ENCODE data around the gene IGSF22. TPM values are rescaled to one million over a fixed set of nuclear protein-coding genes. Genes with fewer than 3 reads are reported as not detected.
A peak's percentile ranks its signal among the peaks of the same experiment; 100 is the strongest.

IGSF22 gene
- total and polyA plus RNA-seq, 2 experiments from 2014 or later: 0.03 to 0.82 TPM

- no peaks in the 10 kb centered on the region for H3K4me1 ChIP-seq (ENCODE audit: low read depth)
- no peaks in the 10 kb centered on the region for H3K27me3 ChIP-seq
- no peak for TF ChIP-seq CTCF (IDR thresholded peaks at IDR 0.05; ENCODE audit: low read depth, low read length)
- H3K27ac ChIP-seq: no peak overlapping the region
- DNase-seq (ENCODE audit: low read depth in 1 of 2, low spot score in 1 of 2): no peak
- no peak overlapping the region for H3K4me3 ChIP-seq
- no peaks in the 10 kb centered on the region for H3K36me3 ChIP-seq
- H3K9me3 ChIP-seq (ENCODE audit: low read depth): no peaks in the 10 kb centered on the region
These were observed 40.0 kb upstream of the IGSF22 start for GRCh38 chr11:18766015-18766414.

- Histone ChIP-seq H3K36me3 (no peaks in the 10 kb centered on the region), H3K9me3 (ENCODE audit: low read depth) (no peaks in the 10 kb centered on the region), H3K27me3 (no peaks in the 10 kb centered on the region), H3K27ac (no peak overlapping the region), H3K4me1 (ENCODE audit: low read depth) (no peaks in the 10 kb centered on the region), H3K4me3 (no peak overlapping the region)
- DNase-seq (ENCODE audit: low read depth in 1 of 2, low spot score in 1 of 2): peak in 1 of 2 donors; percentile 25
- no peak for TF ChIP-seq CTCF (IDR thresholded peaks at IDR 0.05; ENCODE audit: low read depth, low read length)
These were observed 39.6 kb upstream of the IGSF22 start for GRCh38 chr11:18765554-18765953.

- no peak overlapping the region for H3K4me3 ChIP-seq
- no peaks in the 10 kb centered on the region for H3K27me3 ChIP-seq
- DNase-seq (ENCODE audit: low read depth in 1 of 2, low spot score in 1 of 2): no peak
- no peak overlapping the region for H3K27ac ChIP-seq
- H3K4me1 ChIP-seq (ENCODE audit: low read depth): no peaks in the 10 kb centered on the region
- H3K9me3 ChIP-seq (ENCODE audit: low read depth): no peaks in the 10 kb centered on the region
- no peak for TF ChIP-seq CTCF (IDR thresholded peaks at IDR 0.05; ENCODE audit: low read depth, low read length)
- no peaks in the 10 kb centered on the region for H3K36me3 ChIP-seq
These were observed 35.8 kb upstream of the IGSF22 start for GRCh38 chr11:18761741-18762140.

GRCh38 chr11:18761144-18761543 lies 35.2 kb upstream of the IGSF22 start:
- no peak for TF ChIP-seq CTCF (IDR thresholded peaks at IDR 0.05; ENCODE audit: low read depth, low read length)
- Histone ChIP-seq H3K9me3 (ENCODE audit: low read depth) (no peaks in the 10 kb centered on the region), H3K4me3 (no peak overlapping the region), H3K27me3 (no peaks in the 10 kb centered on the region), H3K27ac (no peak overlapping the region), H3K36me3 (no peaks in the 10 kb centered on the region), H3K4me1 (ENCODE audit: low read depth) (no peaks in the 10 kb centered on the region)
- no peak for DNase-seq (ENCODE audit: low read depth in 1 of 2, low spot score in 1 of 2)

- Histone ChIP-seq H3K4me1 (ENCODE audit: low read depth) (no peaks in the 10 kb centered on the region), H3K4me3 (no peak overlapping the region), H3K9me3 (ENCODE audit: low read depth) (no peaks in the 10 kb centered on the region), H3K36me3 (no peaks in the 10 kb centered on the region), H3K27ac (no peak overlapping the region), H3K27me3 (no peaks in the 10 kb centered on the region)
- no peak for TF ChIP-seq CTCF (IDR thresholded peaks at IDR 0.05; ENCODE audit: low read depth, low read length)
- peak in 1 of 2 donors; percentile 25 for DNase-seq (ENCODE audit: low read depth in 1 of 2, low spot score in 1 of 2)
These were observed 31.8 kb upstream of the IGSF22 start for GRCh38 chr11:18757811-18758210.

GRCh38 chr11:18756889-18757288 lies 30.9 kb upstream of the IGSF22 start:
- DNase-seq (ENCODE audit: low read depth in 1 of 2, low spot score in 1 of 2): no peak
- H3K4me1 ChIP-seq (ENCODE audit: low read depth): no peaks in the 10 kb centered on the region
- no peak overlapping the region for H3K27ac ChIP-seq
- no peaks in the 10 kb centered on the region for H3K9me3 ChIP-seq (ENCODE audit: low read depth)
- TF ChIP-seq CTCF (IDR thresholded peaks at IDR 0.05; ENCODE audit: low read depth, low read length): no peak
- H3K4me3 ChIP-seq: no peak overlapping the region
- no peaks in the 10 kb centered on the region for H3K27me3 ChIP-seq
- H3K36me3 ChIP-seq: no peaks in the 10 kb centered on the region

Measured in cardiac muscle cell (in vitro differentiated cells and primary cell).